CD4-positive, CD25-positive, alpha-beta regulatory T cell (primary cell): ENCODE results near the gene PCDHB3. TPM values are rescaled to one million over a fixed set of nuclear protein-coding genes. Genes with fewer than 3 reads are reported as not detected.

Experiments
- ATAC-seq, 2 donors: fragments of 150-1000 bp; cut with Tn5 transposase; one replicate each; pipeline ENCODE4 v1.10.0; 2021; ENCODE audit warnings: low read depth in 2 of 2, moderate number of reproducible peaks in 2 of 2, moderate library complexity in 1 of 2
- DNase-seq, 3 donors: peaks; one replicate each; pipeline versions ENCODE4 v3.0.0 to v3.0.0-alpha.2; 2012 to 2022; ENCODE audit warnings: mixed read lengths in 1 of 3
- H3K27ac ChIP-seq: one replicate; pipeline ENCODE4 v1.7.0; 2013; ENCODE audit warnings: mild to moderate bottlenecking, low read length; ENCODE audit not compliant: insufficient read depth, poor library complexity, severe bottlenecking
- H3K27me3 ChIP-seq: one replicate; pipeline ENCODE4 v1.7.0; 2013; ENCODE audit warnings: low read length; ENCODE audit not compliant: control insufficient read depth, insufficient read depth
- H3K36me3 ChIP-seq: one replicate; pipeline ENCODE4 v1.7.0; 2013; ENCODE audit warnings: mild to moderate bottlenecking, low read length, moderate library complexity; ENCODE audit not compliant: control insufficient read depth, insufficient read depth
- H3K4me1 ChIP-seq: 2 replicates; pipeline ENCODE4 v1.7.0; 2013; ENCODE audit warnings: mild to moderate bottlenecking, low read length; ENCODE audit not compliant: insufficient read depth, control insufficient read depth, poor library complexity, severe bottlenecking
- H3K4me3 ChIP-seq: one replicate; pipeline ENCODE4 v1.7.0; 2013; ENCODE audit warnings: low read depth, mild to moderate bottlenecking, low read length, moderate library complexity
- H3K9me3 ChIP-seq, 2 experiments: 1 replicate in 1 of 2; 2 replicates in 1 of 2; pipeline ENCODE4 v1.7.0; 2013; ENCODE audit warnings: low read length in 2 of 2, mild to moderate bottlenecking in 1 of 2, moderate library complexity in 1 of 2; ENCODE audit not compliant: control insufficient read depth in 2 of 2
- H3K27ac Mint-ChIP-seq, 3 donors: one replicate each; pipeline ENCODE4 v1.8.0; 2020 to 2022; ENCODE audit warnings: mild to moderate bottlenecking in 3 of 3, mixed read lengths in 3 of 3, moderate library complexity in 2 of 3
- H3K27me3 Mint-ChIP-seq: one replicate; pipeline ENCODE4 v1.8.0; 2022; ENCODE audit warnings: mild to moderate bottlenecking, mixed read lengths
- H3K36me3 Mint-ChIP-seq: one replicate; pipeline ENCODE4 v1.8.0; 2020; ENCODE audit warnings: mixed read lengths
- H3K4me1 Mint-ChIP-seq, 4 donors: one replicate each; pipeline ENCODE4 v1.8.0; 2020 to 2022; ENCODE audit warnings: mixed read lengths in 4 of 4, mild to moderate bottlenecking in 1 of 4
- H3K4me3 Mint-ChIP-seq, 4 donors: one replicate each; pipeline ENCODE4 v1.8.0; 2020 to 2022; ENCODE audit warnings: mild to moderate bottlenecking in 4 of 4, mixed read lengths in 4 of 4, moderate library complexity in 3 of 4
- H3K9me3 Mint-ChIP-seq, 7 donors: one replicate each; pipeline ENCODE4 v1.8.0; 2020 to 2022; ENCODE audit warnings: mixed read lengths in 7 of 7, mild to moderate bottlenecking in 3 of 7, moderate library complexity in 2 of 7
- polyA plus RNA-seq, 4 donors: library from polyadenylated mRNA; unstranded; fragments of 300-500 nt; fragmentation: Illumina TruSeq; gene quantifications; one replicate each; pipeline ENCODE4 v1.2.3, GENCODE V29; 2021
- total RNA-seq: library from RNA; stranded (reverse); gene quantifications from one replicate; pipeline ENCODE4 v1.2.3, GENCODE V29; 2022

Gene PCDHB3
- total RNA-seq (not detected), polyA plus RNA-seq (not detected)

- Histone ChIP-seq H3K36me3 (no peaks in the 10 kb centered on the region), H3K27ac (no peak within 1 kb of the TSS), H3K27me3 (no peaks in the 10 kb centered on the region), H3K4me3 (no peak within 1 kb of the TSS), H3K4me1 (no peaks in the 10 kb centered on the region), H3K9me3 (peaks cover 3 to 11% of the 10 kb centered on the region in 2 experiments)
- Mint-ChIP-seq H3K4me3 (no peak within 1 kb of the TSS), H3K9me3 (peaks cover 0 to 17% (median 12%) of the 10 kb centered on the region in 7 donors), H3K27me3 (peaks cover 10% of the 10 kb centered on the region), H3K27ac (no peak within 1 kb of the TSS), H3K36me3 (no peaks in the 10 kb centered on the region), H3K4me1 (no peaks in the 10 kb centered on the region)
- DNase-seq (peak in 1 of 3 donors; percentile 26), ATAC-seq (no peak)
Measured at GRCh38 chr5:141100243-141100805, at the start of gene PCDHB3. Gene PCDHB3, plus strand, starts transcription at chr5:141100473. Its CDS starts 177 bp downstream, at chr5:141100650.

- peaks cover 0 to 14% (median 7%) of the 10 kb centered on the region in 7 donors for H3K9me3 Mint-ChIP-seq
- H3K36me3 Mint-ChIP-seq: no peaks in the 10 kb centered on the region
- peak within 1 kb of the TSS in 3 of 4 donors; percentile 58 to 75 (median 65) for H3K4me3 Mint-ChIP-seq
- no peak for DNase-seq
- no peak within 1 kb of the TSS for H3K27ac Mint-ChIP-seq
- peaks cover 0 to 8% (median 0%) of the 10 kb centered on the region in 4 donors for H3K4me1 Mint-ChIP-seq
- Histone ChIP-seq H3K4me3 (no peak within 1 kb of the TSS), H3K9me3 (peaks cover 2 to 12% of the 10 kb centered on the region in 2 experiments), H3K27me3 (peaks cover 1% of the 10 kb centered on the region), H3K27ac (no peak within 1 kb of the TSS), H3K36me3 (no peaks in the 10 kb centered on the region), H3K4me1 (no peaks in the 10 kb centered on the region)
- peaks cover 21% of the 10 kb centered on the region for H3K27me3 Mint-ChIP-seq
- ATAC-seq: no peak
Measured at GRCh38 chr5:141050622-141051520, 49.4 kb upstream of the PCDHB3 start, which contains the start of gene PCDHB1. Gene PCDHB1, plus strand, starts transcription at chr5:141051374. Its CDS starts 97 bp downstream, at chr5:141051471.

- H3K27me3 Mint-ChIP-seq: peaks cover 21% of the 10 kb centered on the region
- DNase-seq: no peak
- H3K27ac Mint-ChIP-seq: no peak overlapping the region
- H3K9me3 ChIP-seq: peaks cover 2 to 12% of the 10 kb centered on the region in 2 experiments
- H3K4me1 Mint-ChIP-seq: peaks cover 0 to 8% (median 0%) of the 10 kb centered on the region in 4 donors
- peak overlapping the region in 3 of 4 donors; percentile 58 to 75 (median 65) for H3K4me3 Mint-ChIP-seq
- H3K4me3 ChIP-seq: no peak overlapping the region
- no peaks in the 10 kb centered on the region for H3K36me3 ChIP-seq
- H3K36me3 Mint-ChIP-seq: no peaks in the 10 kb centered on the region
- no peak overlapping the region for H3K27ac ChIP-seq
- H3K27me3 ChIP-seq: peaks cover 1% of the 10 kb centered on the region
- no peaks in the 10 kb centered on the region for H3K4me1 ChIP-seq
- H3K9me3 Mint-ChIP-seq: peaks cover 0 to 14% (median 7%) of the 10 kb centered on the region in 7 donors
- no peak for ATAC-seq
Measured at GRCh38 chr5:141051521-141051866, 48.8 kb upstream of the PCDHB3 start.

GRCh38 chr5:141077826-141078225 lies 22.4 kb upstream of the PCDHB3 start:
- Histone ChIP-seq H3K4me1 (no peaks in the 10 kb centered on the region), H3K9me3 (no peaks in the 10 kb centered on the region), H3K27ac (no peak overlapping the region), H3K27me3 (no peaks in the 10 kb centered on the region), H3K36me3 (no peaks in the 10 kb centered on the region), H3K4me3 (no peak overlapping the region)
- ATAC-seq (no peak), DNase-seq (no peak)
- H3K36me3 Mint-ChIP-seq: no peaks in the 10 kb centered on the region
- peaks cover 6% of the 10 kb centered on the region for H3K27me3 Mint-ChIP-seq
- H3K4me3 Mint-ChIP-seq: no peak overlapping the region
- no peak overlapping the region for H3K27ac Mint-ChIP-seq
- peaks cover 1 to 14% (median 6%) of the 10 kb centered on the region in 7 donors for H3K9me3 Mint-ChIP-seq
- peaks cover 0 to 9% (median 3%) of the 10 kb centered on the region in 4 donors for H3K4me1 Mint-ChIP-seq

GRCh38 chr5:141082228-141082627 lies 18.0 kb upstream of the PCDHB3 start:
- H3K36me3 ChIP-seq: no peaks in the 10 kb centered on the region
- Mint-ChIP-seq H3K36me3 (no peaks in the 10 kb centered on the region), H3K9me3 (peaks cover 2 to 13% (median 4%) of the 10 kb centered on the region in 7 donors), H3K4me3 (no peak overlapping the region), H3K4me1 (peaks cover 0 to 10% (median 5%) of the 10 kb centered on the region in 4 donors), H3K27ac (no peak overlapping the region), H3K27me3 (peaks cover 17% of the 10 kb centered on the region)
- DNase-seq: no peak
- H3K4me1 ChIP-seq: no peaks in the 10 kb centered on the region
- H3K27me3 ChIP-seq: no peaks in the 10 kb centered on the region
- ATAC-seq: no peak
- H3K9me3 ChIP-seq: peaks cover 0 to 7% of the 10 kb centered on the region in 2 experiments
- H3K4me3 ChIP-seq: no peak overlapping the region
- H3K27ac ChIP-seq: no peak overlapping the region

GRCh38 chr5:141084487-141084989 lies 15.7 kb upstream of the PCDHB3 start:
- H3K27me3 ChIP-seq: no peaks in the 10 kb centered on the region
- H3K4me1 ChIP-seq: no peaks in the 10 kb centered on the region
- Mint-ChIP-seq H3K27me3 (peaks cover 21% of the 10 kb centered on the region), H3K9me3 (peaks cover 0 to 11% (median 5%) of the 10 kb centered on the region in 7 donors), H3K36me3 (no peaks in the 10 kb centered on the region), H3K27ac (peak overlapping the region in 1 of 3 donors; percentile 84), H3K4me1 (peaks cover 0 to 10% (median 5%) of the 10 kb centered on the region in 4 donors), H3K4me3 (peak overlapping the region; percentile 9 to 87 (median 82))
- DNase-seq (peak in 2 of 3 donors; percentile 25 to 37), ATAC-seq (peak in 1 of 2 donors; percentile 37)
- peaks cover 0 to 7% of the 10 kb centered on the region in 2 experiments for H3K9me3 ChIP-seq
- peak overlapping the region; percentile 33 for H3K4me3 ChIP-seq
- H3K27ac ChIP-seq: no peak overlapping the region
- H3K36me3 ChIP-seq: no peaks in the 10 kb centered on the region

- H3K4me1 ChIP-seq: no peaks in the 10 kb centered on the region
- H3K4me1 Mint-ChIP-seq: no peaks in the 10 kb centered on the region
- H3K36me3 Mint-ChIP-seq: no peaks in the 10 kb centered on the region
- H3K9me3 ChIP-seq: peaks cover 8 to 10% of the 10 kb centered on the region in 2 experiments
- no peak within 1 kb of the TSS for H3K27ac ChIP-seq
- H3K9me3 Mint-ChIP-seq: peaks cover 0 to 22% (median 8%) of the 10 kb centered on the region in 7 donors
- ATAC-seq (no peak), DNase-seq (no peak)
- peak within 1 kb of the TSS in 1 of 4 donors; percentile 14 for H3K4me3 Mint-ChIP-seq
- no peak within 1 kb of the TSS for H3K27ac Mint-ChIP-seq
- no peak within 1 kb of the TSS for H3K4me3 ChIP-seq
- no peaks in the 10 kb centered on the region for H3K27me3 ChIP-seq
- H3K27me3 Mint-ChIP-seq: peaks cover 25% of the 10 kb centered on the region
- H3K36me3 ChIP-seq: no peaks in the 10 kb centered on the region
Measured at GRCh38 chr5:141094481-141095262, 5.6 kb upstream of the PCDHB3 start, which contains the start of gene PCDHB2. Gene PCDHB2, plus strand, starts transcription at chr5:141094615. Its CDS starts 176 bp downstream, at chr5:141094791.
